Mesendoderm (in vitro differentiated cells): Measurements from ENCODE around the gene SUN3.
"Not testable (repeated sequence)": the region's sequence is repeated elsewhere in the genome, so short reads cannot be mapped to it uniquely, and the experiment has no call there.

Experiments
- DNase-seq: peaks from one replicate; pipeline ENCODE4 v3.0.0; 2013
- H2AK5ac ChIP-seq: 2 replicates; pipeline ENCODE4 v1.6.1; 2013; ENCODE audit warnings: low read length, inconsistent platforms
- H2BK120ac ChIP-seq: 2 replicates; pipeline ENCODE4 v1.6.1; 2013; ENCODE audit warnings: low read depth, mild to moderate bottlenecking, low read length, moderate library complexity, mixed read lengths
- H2BK15ac ChIP-seq: replicated peaks from 2 replicates; pipeline ENCODE4 v1.6.1; 2013; ENCODE audit warnings: low read depth, mild to moderate bottlenecking, moderate library complexity
- H2BK5ac ChIP-seq: 2 replicates; pipeline ENCODE4 v1.6.1; 2013; ENCODE audit warnings: low read length, inconsistent platforms
- H3K18ac ChIP-seq: 2 replicates; pipeline ENCODE4 v1.6.1; 2013; ENCODE audit warnings: mild to moderate bottlenecking, low read length, mixed read lengths
- H3K23ac ChIP-seq: one replicate; pipeline ENCODE4 v1.6.1; 2013; ENCODE audit warnings: low read length
- H3K27ac ChIP-seq: 2 replicates; pipeline ENCODE4 v1.5.1; 2013; ENCODE audit warnings: low read depth, mild to moderate bottlenecking, inconsistent platforms, low read length, moderate library complexity
- H3K27me3 ChIP-seq: 2 replicates; pipeline ENCODE4 v1.6.1; 2013; ENCODE audit warnings: low read length, control low read depth, mild to moderate bottlenecking, inconsistent platforms; ENCODE audit not compliant: insufficient read depth, poor library complexity
- H3K36me3 ChIP-seq: 2 replicates; pipeline ENCODE4 v1.6.1; 2013; ENCODE audit warnings: low read length, inconsistent platforms; ENCODE audit not compliant: control insufficient read depth, insufficient read depth
- H3K4ac ChIP-seq: one replicate; pipeline ENCODE4 v1.6.1; 2013; ENCODE audit warnings: low read depth, mild to moderate bottlenecking, low read length, moderate library complexity
- H3K4me1 ChIP-seq: 2 replicates; pipeline ENCODE4 v1.6.1; 2013; ENCODE audit warnings: low read depth, low read length, inconsistent platforms; ENCODE audit not compliant: control insufficient read depth
- H3K4me2 ChIP-seq: 2 replicates; pipeline ENCODE4 v1.6.1; 2013; ENCODE audit warnings: low read length
- H3K4me3 ChIP-seq: 2 replicates; pipeline ENCODE4 v1.5.1; 2013; ENCODE audit warnings: mild to moderate bottlenecking, low read length
- H3K56ac ChIP-seq: one replicate; pipeline ENCODE4 v1.6.1; 2013; ENCODE audit warnings: low read length
- H3K79me1 ChIP-seq: 2 replicates; pipeline ENCODE4 v1.6.1; 2013; ENCODE audit warnings: low read length, inconsistent platforms
- H3K79me2 ChIP-seq: 2 replicates; pipeline ENCODE4 v1.6.1; 2013; ENCODE audit warnings: mild to moderate bottlenecking, low read length; ENCODE audit not compliant: control insufficient read depth, insufficient read depth
- H3K9ac ChIP-seq: 2 replicates; pipeline ENCODE4 v1.6.1; 2013; ENCODE audit warnings: low read length, inconsistent platforms
- H4K5ac ChIP-seq: one replicate; pipeline ENCODE4 v1.6.1; 2013; ENCODE audit warnings: low read length
- H4K8ac ChIP-seq: one replicate; pipeline ENCODE4 v1.6.1; 2013; ENCODE audit warnings: low read depth, mild to moderate bottlenecking, control low read depth, low read length, moderate library complexity
- WGBS: extraction: QIAGEN DNeasy Blood & Tissue Kit; methylation state at CpG from one replicate; pipeline ENCODE4 v1.1.7; 2013; ENCODE audit warnings: low lambda C conversion rate, missing lambda C conversion rate; ENCODE audit not compliant: insufficient coverage; ENCODE audit errors: extremely low coverage; 5-methylcytosine and 5-hydroxymethylcytosine counted together

The SUN3 gene

GRCh38 chr7:48009257-48009656, 19.6 kb downstream of the SUN3 start:
- no peak overlapping the region for H3K4me2 ChIP-seq
- no peak overlapping the region for H4K8ac ChIP-seq
- peaks cover 5% of the 10 kb centered on the region for H3K4me1 ChIP-seq
- no CpG with 5 or more reads among the region's 4 CpGs for WGBS
- DNase-seq, result no peak
- H3K23ac ChIP-seq, result no peak overlapping the region
- no peak overlapping the region for H2BK15ac ChIP-seq
- H2AK5ac ChIP-seq, result no peak overlapping the region
- no peak overlapping the region for H3K56ac ChIP-seq
- H3K18ac ChIP-seq, result no peak overlapping the region
- H3K79me1 ChIP-seq, result no peaks in the 10 kb centered on the region
- H2BK120ac ChIP-seq, result no peak overlapping the region
- no peak overlapping the region for H3K27ac ChIP-seq
- no peak overlapping the region for H3K4ac ChIP-seq
- no peaks in the 10 kb centered on the region for H3K27me3 ChIP-seq
- no peak overlapping the region for H2BK5ac ChIP-seq
- H3K36me3 ChIP-seq, result no peaks in the 10 kb centered on the region
- no peak overlapping the region for H4K5ac ChIP-seq
- no peak overlapping the region for H3K4me3 ChIP-seq
- no peaks in the 10 kb centered on the region for H3K79me2 ChIP-seq
- no peak overlapping the region for H3K9ac ChIP-seq

- Histone ChIP-seq H3K4ac (no peak overlapping the region), H3K4me2 (no peak overlapping the region), H3K4me3 (no peak overlapping the region), H3K4me1 (peaks cover 5% of the 10 kb centered on the region), H4K8ac (no peak overlapping the region), H3K27me3 (no peaks in the 10 kb centered on the region), H3K18ac (no peak overlapping the region), H2AK5ac (no peak overlapping the region), H3K79me2 (no peaks in the 10 kb centered on the region), H3K9ac (no peak overlapping the region), H3K56ac (no peak overlapping the region), H3K36me3 (no peaks in the 10 kb centered on the region), H3K27ac (no peak overlapping the region), H2BK120ac (no peak overlapping the region), H3K79me1 (no peaks in the 10 kb centered on the region), H4K5ac (no peak overlapping the region), H2BK5ac (no peak overlapping the region), H2BK15ac (no peak overlapping the region), H3K23ac (no peak overlapping the region)
- DNase-seq, result no peak
- no CpG with 5 or more reads among the region's 6 CpGs for WGBS
Observed at GRCh38 chr7:48006866-48007265, 22.0 kb downstream of the SUN3 start.

GRCh38 chr7:48004638-48005037, 24.3 kb downstream of the SUN3 start:
- no peak overlapping the region for H2BK15ac ChIP-seq
- H4K8ac ChIP-seq, result no peak overlapping the region
- WGBS, result no CpG with 5 or more reads among the region's 5 CpGs
- H2BK120ac ChIP-seq, result no peak overlapping the region
- no peak overlapping the region for H3K56ac ChIP-seq
- H3K23ac ChIP-seq, result no peak overlapping the region
- H3K9ac ChIP-seq, result no peak overlapping the region
- H3K4ac ChIP-seq, result no peak overlapping the region
- H2AK5ac ChIP-seq, result no peak overlapping the region
- H3K4me2 ChIP-seq, result no peak overlapping the region
- H4K5ac ChIP-seq, result no peak overlapping the region
- no peaks in the 10 kb centered on the region for H3K36me3 ChIP-seq
- H3K18ac ChIP-seq, result no peak overlapping the region
- H3K79me1 ChIP-seq, result no peaks in the 10 kb centered on the region
- H2BK5ac ChIP-seq, result no peak overlapping the region
- no peak overlapping the region for H3K4me3 ChIP-seq
- peaks cover 2% of the 10 kb centered on the region for H3K4me1 ChIP-seq
- H3K27ac ChIP-seq, result no peak overlapping the region
- no peaks in the 10 kb centered on the region for H3K79me2 ChIP-seq
- H3K27me3 ChIP-seq, result no peaks in the 10 kb centered on the region
- no peak for DNase-seq

GRCh38 chr7:48004032-48004431, 24.9 kb downstream of the SUN3 start:
- Histone ChIP-seq H3K4ac (no peak overlapping the region), H2BK120ac (no peak overlapping the region), H4K8ac (no peak overlapping the region), H2BK5ac (no peak overlapping the region), H2BK15ac (no peak overlapping the region), H3K79me1 (no peaks in the 10 kb centered on the region), H3K18ac (no peak overlapping the region), H3K36me3 (no peaks in the 10 kb centered on the region), H3K79me2 (no peaks in the 10 kb centered on the region), H3K56ac (no peak overlapping the region), H3K27me3 (no peaks in the 10 kb centered on the region), H3K27ac (no peak overlapping the region), H2AK5ac (no peak overlapping the region), H4K5ac (no peak overlapping the region), H3K4me3 (no peak overlapping the region), H3K4me2 (no peak overlapping the region), H3K9ac (no peak overlapping the region), H3K23ac (no peak overlapping the region), H3K4me1 (peaks cover 2% of the 10 kb centered on the region)
- no peak for DNase-seq
- no CpG with 5 or more reads among the region's 2 CpGs for WGBS

GRCh38 chr7:48000164-48000563, 28.7 kb downstream of the SUN3 start:
- WGBS, result no CpG with 5 or more reads among the region's 13 CpGs
- H3K23ac ChIP-seq, H3K4ac ChIP-seq, H3K18ac ChIP-seq, H3K56ac ChIP-seq, H2BK120ac ChIP-seq, H4K5ac ChIP-seq, H2BK15ac ChIP-seq, H3K4me3 ChIP-seq, DNase-seq, H3K79me1 ChIP-seq, H3K79me2 ChIP-seq, H3K36me3 ChIP-seq, H2BK5ac ChIP-seq, H4K8ac ChIP-seq, H3K4me2 ChIP-seq, H2AK5ac ChIP-seq, H3K27me3 ChIP-seq, H3K27ac ChIP-seq, H3K9ac ChIP-seq, H3K4me1 ChIP-seq: not testable (repeated sequence)

GRCh38 chr7:47999413-47999812, 29.5 kb downstream of the SUN3 start:
- Histone ChIP-seq H3K9ac (no peak overlapping the region), H2BK120ac (no peak overlapping the region), H3K56ac (no peak overlapping the region), H3K4me2 (no peak overlapping the region), H3K79me1 (no peaks in the 10 kb centered on the region), H3K4me3 (no peak overlapping the region), H2AK5ac (no peak overlapping the region), H4K5ac (no peak overlapping the region), H3K36me3 (no peaks in the 10 kb centered on the region), H3K4ac (no peak overlapping the region), H3K27me3 (no peaks in the 10 kb centered on the region), H2BK15ac (no peak overlapping the region), H3K18ac (no peak overlapping the region), H2BK5ac (no peak overlapping the region), H4K8ac (no peak overlapping the region), H3K27ac (no peak overlapping the region), H3K23ac (no peak overlapping the region), H3K4me1 (no peaks in the 10 kb centered on the region), H3K79me2 (no peaks in the 10 kb centered on the region)
- WGBS, result no CpG with 5 or more reads among the region's 12 CpGs
- no peak for DNase-seq
